ENCODE results near the gene RNF128.

Gene RNF128

GRCh38 chrX:106742805-106743204, 16.3 kb downstream of the RNF128 start:
- TF ChIP-seq CTCF (IDR thresholded peaks at IDR 0.05; ENCODE audit: low read length) = no peak
- TF ChIP-seq EZH2 (IDR thresholded peaks at IDR 0.05; ENCODE audit: borderline replicate concordance, low read length) = no peak
- H3K36me3 ChIP-seq (ENCODE audit: insufficient read depth, low read length) = no peaks in the 10 kb centered on the region
- H3K9me2 ChIP-seq (ENCODE audit: low read depth, low read length) = no peaks in the 10 kb centered on the region
- no peak overlapping the region for H3K4me3 ChIP-seq (ENCODE audit: low read depth, low read length, poor library complexity, severe bottlenecking)
- H3K27ac ChIP-seq (ENCODE audit: low read depth, low read length, poor library complexity, severe bottlenecking) = no peak overlapping the region
- H2AFZ ChIP-seq (ENCODE audit: low read length) = no peak overlapping the region
- no peaks in the 10 kb centered on the region for H3K4me1 ChIP-seq (ENCODE audit: insufficient read depth, low read length, severe bottlenecking)
- H4K20me1 ChIP-seq (ENCODE audit: insufficient read depth, low read length) = no peaks in the 10 kb centered on the region
- H3K79me2 ChIP-seq (ENCODE audit: insufficient read depth, low read length) = no peaks in the 10 kb centered on the region
- no peak overlapping the region for H3K4me2 ChIP-seq (ENCODE audit: low read length)
- H3K27me3 ChIP-seq (ENCODE audit: insufficient read depth, low read length) = no peaks in the 10 kb centered on the region
- no peaks in the 10 kb centered on the region for H3F3A ChIP-seq (ENCODE audit: insufficient read depth, low read length)
- no peak overlapping the region for H3K9ac ChIP-seq (ENCODE audit: low read length)
- H3K9me3 ChIP-seq (ENCODE audit: low read length) = no peaks in the 10 kb centered on the region

DNA sequence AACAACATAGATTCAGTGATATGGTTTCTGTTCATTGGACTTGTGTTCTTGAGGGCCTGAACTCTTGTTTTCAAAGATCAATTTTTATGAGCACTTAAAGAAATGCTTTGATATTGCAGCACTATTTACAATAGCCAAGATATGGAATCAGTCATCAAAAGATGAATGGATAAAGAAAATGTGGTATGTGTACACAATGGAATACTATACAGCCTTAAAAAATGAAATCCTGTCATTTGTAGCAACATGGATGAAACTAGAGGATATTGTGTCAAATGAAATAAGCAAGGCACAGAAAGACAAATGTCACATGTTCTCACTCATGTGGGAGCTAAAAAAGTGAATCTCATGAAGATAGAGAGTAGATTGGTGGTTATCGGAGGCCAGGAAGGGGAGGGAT, 21.9 kb downstream of the RNF128 start:
- H3F3A ChIP-seq (ENCODE audit: insufficient read depth, low read length) = no peaks in the 10 kb centered on the region
- no peaks in the 10 kb centered on the region for H3K36me3 ChIP-seq (ENCODE audit: insufficient read depth, low read length)
- H3K9me2 ChIP-seq (ENCODE audit: low read depth, low read length) = no peaks in the 10 kb centered on the region
- H3K9ac ChIP-seq (ENCODE audit: low read length) = no peak overlapping the region
- H3K27me3 ChIP-seq (ENCODE audit: insufficient read depth, low read length) = no peaks in the 10 kb centered on the region
- H3K79me2 ChIP-seq (ENCODE audit: insufficient read depth, low read length) = no peaks in the 10 kb centered on the region
- no peaks in the 10 kb centered on the region for H3K9me3 ChIP-seq (ENCODE audit: low read length)
- TF ChIP-seq CTCF (IDR thresholded peaks at IDR 0.05; ENCODE audit: low read length) (no peak), EZH2 (IDR thresholded peaks at IDR 0.05; ENCODE audit: borderline replicate concordance, low read length) (no peak)
- H4K20me1 ChIP-seq (ENCODE audit: insufficient read depth, low read length) = no peaks in the 10 kb centered on the region
- no peak overlapping the region for H2AFZ ChIP-seq (ENCODE audit: low read length)
- H3K4me1 ChIP-seq (ENCODE audit: insufficient read depth, low read length, severe bottlenecking) = no peaks in the 10 kb centered on the region
- no peak overlapping the region for H3K4me2 ChIP-seq (ENCODE audit: low read length)
- no peak overlapping the region for H3K4me3 ChIP-seq (ENCODE audit: low read depth, low read length, poor library complexity, severe bottlenecking)
- no peak overlapping the region for H3K27ac ChIP-seq (ENCODE audit: low read depth, low read length, poor library complexity, severe bottlenecking)

- Histone ChIP-seq H3F3A (ENCODE audit: insufficient read depth, low read length) (no peaks in the 10 kb centered on the region), H3K27me3 (ENCODE audit: insufficient read depth, low read length) (no peaks in the 10 kb centered on the region), H3K79me2 (ENCODE audit: insufficient read depth, low read length) (no peaks in the 10 kb centered on the region), H2AFZ (ENCODE audit: low read length) (no peak overlapping the region), H3K4me2 (ENCODE audit: low read length) (no peak overlapping the region), H3K27ac (ENCODE audit: low read depth, low read length, poor library complexity, severe bottlenecking) (no peak overlapping the region), H3K9ac (ENCODE audit: low read length) (no peak overlapping the region), H3K9me2 (ENCODE audit: low read depth, low read length) (no peaks in the 10 kb centered on the region), H3K9me3 (ENCODE audit: low read length) (no peaks in the 10 kb centered on the region), H4K20me1 (ENCODE audit: insufficient read depth, low read length) (no peaks in the 10 kb centered on the region), H3K36me3 (ENCODE audit: insufficient read depth, low read length) (no peaks in the 10 kb centered on the region), H3K4me1 (ENCODE audit: insufficient read depth, low read length, severe bottlenecking) (no peaks in the 10 kb centered on the region), H3K4me3 (ENCODE audit: low read depth, low read length, poor library complexity, severe bottlenecking) (no peak overlapping the region)
- TF ChIP-seq CTCF (IDR thresholded peaks at IDR 0.05; ENCODE audit: low read length) (no peak), EZH2 (IDR thresholded peaks at IDR 0.05; ENCODE audit: borderline replicate concordance, low read length) (no peak)
These were observed 24.9 kb downstream of the RNF128 start for GRCh38 chrX:106751407-106751806.
